Measurements from ENCODE around the gene LRRC71. TPM values are rescaled to one million over a fixed set of nuclear protein-coding genes. Genes with fewer than 3 reads are reported as not detected.

The LRRC71 gene
- total and polyA plus RNA-seq, 10 donors, result 0.03 to 0.51 (median 0.33) TPM; not detected in 4

- Histone ChIP-seq H3K4me1 (no peaks in the 10 kb centered on the region), H3K27ac (no peak overlapping the region), H3K9me3 (no peaks in the 10 kb centered on the region), H3K27me3 (replicated peaks in 1 of 7) (no peaks in the 10 kb centered on the region), H3K36me3 (peaks cover 0 to 100% (median 86%) of the 10 kb centered on the region in 6 donors), H3K4me3 (no peak overlapping the region)
- peak; percentile 42 for DNase-seq
- 76 to 96% (median 88%) methylated on average over 2 to 3 of the region's 3 CpGs for WGBS, 5 donors
- intact Hi-C loops (cut with DNase I; ENCODE audit: low total_unique reads), result no loop called here
- no peak for TF ChIP-seq CTCF (IDR thresholded peaks at IDR 0.05 in 8 of 11, conservative IDR thresholded peaks at IDR 0.05 in 3 of 11)
- TF ChIP-seq POLR2AphosphoS5 (IDR thresholded peaks at IDR 0.05), result no peak
- TF ChIP-seq POLR2A (IDR thresholded peaks at IDR 0.05), result no peak
These were observed 23.3 kb downstream of the LRRC71 start for GRCh38 chr1:156943756-156944155.

- intact Hi-C loops (cut with DNase I; ENCODE audit: low total_unique reads), result no loop called here
- H3K36me3 ChIP-seq, result peaks cover 0 to 100% (median 84%) of the 10 kb centered on the region in 6 donors
- H3K4me1 ChIP-seq, result no peaks in the 10 kb centered on the region
- no peak for DNase-seq
- no peak overlapping the region for H3K4me3 ChIP-seq
- no peak overlapping the region for H3K27ac ChIP-seq
- no peaks in the 10 kb centered on the region for H3K9me3 ChIP-seq
- TF ChIP-seq CTCF (IDR thresholded peaks at IDR 0.05 in 8 of 11, conservative IDR thresholded peaks at IDR 0.05 in 3 of 11) (no peak), POLR2A (IDR thresholded peaks at IDR 0.05) (no peak), POLR2AphosphoS5 (IDR thresholded peaks at IDR 0.05) (no peak)
- WGBS, 5 donors, result 90 to 98% (median 94%) methylated on average over 1 of the region's 1 CpG
- H3K27me3 ChIP-seq (replicated peaks in 1 of 7), result no peaks in the 10 kb centered on the region
These were observed 23.8 kb downstream of the LRRC71 start for GRCh38 chr1:156944268-156944667.

- peak; percentile 42 for DNase-seq
- WGBS, 5 donors, result 95 to 96% (median 95%) methylated on average over 8 of the region's 8 CpGs
- TF ChIP-seq CTCF (IDR thresholded peaks at IDR 0.05 in 8 of 11, conservative IDR thresholded peaks at IDR 0.05 in 3 of 11) (no peak), POLR2A (IDR thresholded peaks at IDR 0.05) (no peak), POLR2AphosphoS5 (IDR thresholded peaks at IDR 0.05) (no peak)
- Histone ChIP-seq H3K36me3 (peaks cover 0 to 100% (median 81%) of the 10 kb centered on the region in 6 donors), H3K27me3 (replicated peaks in 1 of 7) (no peaks in the 10 kb centered on the region), H3K27ac (no peak overlapping the region), H3K4me1 (no peaks in the 10 kb centered on the region), H3K9me3 (no peaks in the 10 kb centered on the region), H3K4me3 (no peak overlapping the region)
- intact Hi-C loops (cut with DNase I; ENCODE audit: low total_unique reads), result no loop called here
These were observed 24.4 kb downstream of the LRRC71 start for GRCh38 chr1:156944848-156945247.

- DNase-seq, result no peak
- no peak for TF ChIP-seq POLR2A (IDR thresholded peaks at IDR 0.05)
- no peak for TF ChIP-seq CTCF (IDR thresholded peaks at IDR 0.05 in 8 of 11, conservative IDR thresholded peaks at IDR 0.05 in 3 of 11)
- TF ChIP-seq POLR2AphosphoS5 (IDR thresholded peaks at IDR 0.05), result peak in 1 of 3 donors; percentile 25
- H3K27ac ChIP-seq, result no peak overlapping the region
- WGBS, 5 donors, result 82 to 91% (median 87%) methylated on average over 11 of the region's 11 CpGs
- H3K4me3 ChIP-seq, result no peak overlapping the region
- no peaks in the 10 kb centered on the region for H3K9me3 ChIP-seq
- no peaks in the 10 kb centered on the region for H3K27me3 ChIP-seq (replicated peaks in 1 of 7)
- intact Hi-C loops (cut with DNase I; ENCODE audit: low total_unique reads), result no loop called here
- no peaks in the 10 kb centered on the region for H3K4me1 ChIP-seq
- H3K36me3 ChIP-seq, result peaks cover 0 to 100% (median 79%) of the 10 kb centered on the region in 6 donors
These were observed 25.6 kb downstream of the LRRC71 start for GRCh38 chr1:156945881-156946661.

All from spleen (tissue), 11 donors.